Esophagus muscularis mucosa (tissue), 4 donors: ENCODE data around the gene RMI2. TPM values are rescaled to one million over a fixed set of nuclear protein-coding genes. Genes with fewer than 3 reads are reported as not detected.

Experiments used
- DNase-seq: peaks from one replicate; pipeline ENCODE4 v3.0.0-alpha.2; 2017; ENCODE audit errors: extremely low spot score
- H3K27ac ChIP-seq, 4 donors: fragments of 200-600 bp; sonication (generic); replicated peaks in 1 of 4; 1 replicate in 3 of 4; 2 replicates in 1 of 4; pipeline ENCODE4 v1.5.1; 2016 to 2019; ENCODE audit warnings: mild to moderate bottlenecking in 1 of 4
- H3K27me3 ChIP-seq, 4 donors: fragments of 200-600 bp; sonication (generic); one replicate each; pipeline versions ENCODE4 v1.5.1 to v1.6.0; 2016 to 2019
- H3K36me3 ChIP-seq, 4 donors: fragments of 200-600 bp; sonication (generic); one replicate each; pipeline ENCODE4 v1.5.1; 2016 to 2019
- H3K4me1 ChIP-seq, 4 donors: fragments of 200-600 bp; sonication (generic); one replicate each; pipeline ENCODE4 v1.5.1; 2016 to 2019
- H3K4me3 ChIP-seq, 4 donors: fragments of 200-600 bp; sonication (generic); 1 replicate in 2 of 4; 2 replicates in 2 of 4; pipeline ENCODE4 v1.5.1; 2016 to 2019; ENCODE audit warnings: mild to moderate bottlenecking in 4 of 4, moderate library complexity in 1 of 4
- H3K9me3 ChIP-seq, 4 donors: fragments of 200-600 bp; sonication (generic); 1 replicate in 3 of 4; 2 replicates in 1 of 4; pipeline ENCODE4 v1.5.1; 2016 to 2019
- CTCF ChIP-seq, 3 experiments: fragments of 200-600 bp in 2 of 3; fragments of 450-650 bp in 1 of 3; sonication (generic) in 2 of 3; IDR thresholded peaks; one replicate each; pipeline ENCODE4 v1.5.1; 2017 to 2019; ENCODE audit warnings: antibody characterized with exemption in 3 of 3, mild to moderate bottlenecking in 2 of 3, moderate library complexity in 1 of 3
- EP300 ChIP-seq: sonication (generic); formaldehyde crosslinking; IDR thresholded peaks from one replicate; pipeline ENCODE4 v1.6.1; 2017; ENCODE audit warnings: antibody characterized with exemption
- POLR2A ChIP-seq: fragments of 450-650 bp; IDR thresholded peaks from one replicate; pipeline ENCODE4 v1.6.1; 2017; ENCODE audit warnings: antibody characterized with exemption, moderate library complexity, mild to moderate bottlenecking, low read depth
- POLR2AphosphoS5 ChIP-seq, 2 donors: sonication (generic); formaldehyde crosslinking; IDR thresholded peaks; one replicate each; pipeline ENCODE4 v1.6.1; 2017; ENCODE audit warnings: antibody characterized with exemption in 2 of 2
- WGBS: methylation state at CpG from one replicate; pipeline ENCODE4 v1.1.5; 2018; 5-methylcytosine and 5-hydroxymethylcytosine counted together
- intact Hi-C: fragments of 100-400 bp; cut with DNase I; formaldehyde crosslinking; loops from one replicate; pipeline ENCODE4 v1.15.1; 2023
- total RNA-seq, 4 donors: library from RNA; depleted of rRNA; stranded (reverse); fragments of >200 nt; gene quantifications; one replicate each; pipeline versions ENCODE4 v1.1.0 to v1.2.1, GENCODE V29; 2016

Gene RMI2
- total RNA-seq, 4 donors from 2014 or later: 0.29 to 1.7 (median 0.33) TPM; not detected in 1

GRCh38 chr16:11301645-11302501, 43.4 kb upstream of the RMI2 start:
- TF ChIP-seq EP300 (no peak), POLR2A (no peak), POLR2AphosphoS5 (IDR thresholded peaks at IDR 0.05) (no peak), CTCF (IDR thresholded peaks at IDR 0.05) (no peak)
- no peak for DNase-seq
- H3K27ac ChIP-seq: no peak overlapping the region
- no peaks in the 10 kb centered on the region for H3K9me3 ChIP-seq
- no peaks in the 10 kb centered on the region for H3K27me3 ChIP-seq
- H3K4me3 ChIP-seq: no peak overlapping the region
- peaks cover 11 to 12% (median 12%) of the 10 kb centered on the region in 4 donors for H3K4me1 ChIP-seq
- H3K36me3 ChIP-seq: no peaks in the 10 kb centered on the region
- WGBS: 78% methylated on average over 4 of the region's 4 CpGs
- intact Hi-C loops: no loop called here

- intact Hi-C loops: no loop called here
- no peak for DNase-seq
- H3K27me3 ChIP-seq: no peaks in the 10 kb centered on the region
- H3K36me3 ChIP-seq: no peaks in the 10 kb centered on the region
- no peak overlapping the region for H3K4me3 ChIP-seq
- H3K27ac ChIP-seq: no peak overlapping the region
- no peaks in the 10 kb centered on the region for H3K9me3 ChIP-seq
- 91% methylated on average over 3 of the region's 4 CpGs for WGBS
- TF ChIP-seq POLR2AphosphoS5 (IDR thresholded peaks at IDR 0.05) (no peak), EP300 (no peak), POLR2A (no peak), CTCF (IDR thresholded peaks at IDR 0.05) (no peak)
- peaks cover 0 to 1% (median under 1%) of the 10 kb centered on the region in 4 donors for H3K4me1 ChIP-seq
These were observed 42.3 kb upstream of the RMI2 start for GRCh38 chr16:11302977-11303376.

GRCh38 chr16:11303405-11304138, 41.7 kb upstream of the RMI2 start:
- Histone ChIP-seq H3K27me3 (no peaks in the 10 kb centered on the region), H3K4me3 (no peak overlapping the region), H3K9me3 (no peaks in the 10 kb centered on the region), H3K36me3 (no peaks in the 10 kb centered on the region), H3K27ac (no peak overlapping the region), H3K4me1 (no peaks in the 10 kb centered on the region)
- 73% methylated on average over 18 of the region's 18 CpGs for WGBS
- no peak for DNase-seq
- no peak for TF ChIP-seq CTCF (IDR thresholded peaks at IDR 0.05)
- no peak for TF ChIP-seq POLR2A
- TF ChIP-seq EP300: no peak
- no peak for TF ChIP-seq POLR2AphosphoS5 (IDR thresholded peaks at IDR 0.05)
- intact Hi-C loops: no loop called here

- Histone ChIP-seq H3K9me3 (no peaks in the 10 kb centered on the region), H3K36me3 (no peaks in the 10 kb centered on the region), H3K4me1 (no peaks in the 10 kb centered on the region), H3K27ac (no peak overlapping the region), H3K27me3 (no peaks in the 10 kb centered on the region), H3K4me3 (no peak overlapping the region)
- TF ChIP-seq POLR2AphosphoS5 (IDR thresholded peaks at IDR 0.05): no peak
- TF ChIP-seq CTCF (IDR thresholded peaks at IDR 0.05): no peak
- no peak for TF ChIP-seq POLR2A
- TF ChIP-seq EP300: no peak
- no peak for DNase-seq
- intact Hi-C loops: no loop called here
- 88% methylated on average over 8 of the region's 8 CpGs for WGBS
These were observed 38.9 kb upstream of the RMI2 start for GRCh38 chr16:11306381-11306780.
